Stimulated activated CD4-positive, alpha-beta T cell treated with anti-CD3 and anti-CD28 coated beads, Interleukin-15, amount 100 ng/mL, for 48 hours (primary cell): ENCODE measurements around the gene P2RY12.
"Not testable (repeated sequence)": the region's sequence is repeated elsewhere in the genome, so short reads cannot be mapped to it uniquely, and the experiment has no call there.

Experiments used
- DNase-seq, 2 donors: peaks; one replicate each; pipeline ENCODE4 v3.0.0-alpha.2; 2020; ENCODE audit warnings: low read depth in 2 of 2

P2RY12 gene

DNA sequence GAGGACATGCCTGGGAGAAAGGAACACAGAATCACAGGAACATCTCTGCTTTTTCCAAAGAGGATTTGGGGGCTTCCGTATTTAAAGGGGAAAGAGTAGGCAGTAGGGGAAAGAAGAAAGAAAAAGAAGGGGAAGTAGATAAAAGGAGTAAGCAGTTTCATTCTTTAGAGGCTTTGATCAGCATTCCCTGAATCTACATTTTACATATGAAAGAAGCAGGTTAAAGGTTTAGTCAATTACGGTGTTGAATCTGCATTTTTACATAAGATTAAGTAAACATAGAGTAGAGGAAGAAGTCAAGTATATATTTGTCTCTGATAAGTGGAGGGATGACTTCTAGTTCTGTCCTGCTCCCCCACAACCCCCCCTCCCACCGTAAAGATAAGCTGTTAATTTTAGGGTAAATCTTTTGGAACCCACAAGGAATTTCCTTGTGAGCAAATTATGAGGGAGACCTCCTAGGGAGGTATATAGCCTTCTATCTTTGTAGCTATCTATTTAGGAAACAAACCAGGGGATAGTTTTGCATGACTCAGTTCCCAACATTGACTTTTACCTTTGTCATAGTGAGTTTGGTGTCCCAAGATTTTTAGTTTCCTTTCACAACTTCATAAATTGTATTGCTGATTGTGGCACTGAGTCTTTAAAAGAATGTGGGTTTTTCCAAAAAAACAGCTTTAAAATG is 8.7 kb upstream of the P2RY12 start:
- DNase-seq, result no peak

DNA sequence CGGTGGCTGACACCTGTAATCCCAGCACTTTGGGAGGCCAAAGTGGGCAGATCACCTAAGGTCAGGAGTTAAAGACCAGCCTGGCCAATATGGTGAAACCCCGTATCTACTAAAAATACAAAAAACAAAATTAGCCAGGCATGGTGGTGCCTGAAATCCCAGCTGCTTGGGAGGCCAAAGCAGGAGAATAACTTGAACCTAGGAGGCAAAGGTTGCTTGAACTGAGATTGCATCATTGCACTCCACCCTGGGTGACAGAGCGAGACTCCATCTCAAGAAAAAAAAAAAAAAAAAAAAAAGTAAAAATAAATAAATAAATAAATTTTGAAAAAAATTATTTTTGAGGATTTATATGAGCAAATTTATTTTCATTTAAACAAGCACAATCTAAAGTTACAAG is 7.6 kb upstream of the P2RY12 start:
- not testable (repeated sequence) for DNase-seq

DNA sequence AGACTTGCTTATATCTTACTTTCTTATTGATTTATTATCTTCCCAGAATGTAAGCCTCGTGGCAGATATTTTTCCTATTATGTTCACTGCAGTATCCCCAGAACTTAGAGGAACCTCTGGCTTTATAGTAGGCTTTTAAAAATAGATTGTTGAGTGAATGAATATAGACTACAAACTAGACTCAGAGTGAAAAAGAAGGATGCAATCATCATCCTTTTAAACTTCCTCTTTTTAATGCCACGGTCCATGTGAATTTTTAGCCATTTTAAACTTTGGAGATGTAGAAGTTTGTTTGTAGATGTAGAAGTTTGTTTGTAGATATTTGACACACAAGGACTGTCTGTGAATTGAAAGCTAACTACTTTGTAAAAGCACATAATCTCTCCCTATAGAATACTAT is 7.2 kb upstream of the P2RY12 start:
- DNase-seq, result no peak

DNA sequence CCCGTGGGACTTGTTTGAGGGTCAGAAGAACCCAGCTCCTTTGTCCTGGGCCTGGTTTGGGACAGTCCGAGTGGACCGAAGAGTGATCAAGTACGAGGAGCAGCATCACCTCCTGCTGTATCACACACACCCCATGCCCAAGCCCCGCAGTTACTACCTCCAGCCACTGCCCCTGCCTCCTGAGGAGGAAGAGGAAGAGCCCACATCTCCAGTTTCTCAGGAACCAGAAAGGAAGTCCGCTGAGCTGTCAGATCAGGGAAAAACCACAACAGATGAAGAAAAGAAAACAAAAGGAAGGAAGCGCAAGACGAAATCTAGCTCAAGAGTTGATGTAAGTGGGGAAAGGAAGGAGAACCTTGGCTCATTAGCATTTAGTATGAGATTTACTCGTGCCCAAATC is 3.3 kb upstream of the P2RY12 start:
- no peak for DNase-seq

DNA sequence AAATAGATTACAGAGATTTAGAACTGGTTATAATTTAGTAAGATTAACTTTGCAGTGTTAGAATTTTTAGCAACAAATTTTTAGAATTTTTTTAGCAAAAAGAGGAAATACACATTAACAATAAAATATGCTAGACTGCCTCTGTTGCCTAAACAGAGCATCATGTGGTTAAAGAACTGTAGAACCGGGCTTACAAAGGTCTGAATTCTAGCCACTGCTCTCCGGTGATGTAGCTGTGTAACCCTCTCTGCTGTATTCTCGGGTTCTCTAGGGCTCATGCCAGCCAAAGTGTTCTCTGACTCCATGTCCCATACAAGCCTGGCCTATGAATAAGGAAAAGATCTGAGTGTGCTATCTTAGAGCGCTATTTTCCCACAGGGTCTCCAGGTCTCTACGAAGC is 2.9 kb upstream of the P2RY12 start:
- no peak for DNase-seq

DNA sequence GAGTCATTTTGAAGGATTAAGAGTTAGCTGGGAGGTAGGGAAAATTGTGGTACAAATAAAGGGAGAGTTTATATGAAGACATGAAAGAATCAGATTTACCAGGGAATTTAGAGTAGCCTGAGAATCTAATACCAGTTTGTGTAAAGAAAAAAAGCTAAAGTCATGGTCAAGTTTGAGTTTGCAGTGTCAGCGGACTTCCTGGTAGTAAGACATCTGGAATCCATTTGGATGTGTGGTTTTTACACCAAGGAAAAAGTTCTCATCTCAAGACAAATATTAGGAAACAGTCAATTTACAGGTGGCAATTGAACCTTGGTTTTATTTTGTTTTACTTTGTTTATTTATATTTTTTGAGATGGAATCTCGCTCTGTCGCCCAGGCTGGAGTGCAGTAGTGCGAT is 1.5 kb upstream of the P2RY12 start:
- DNase-seq, result no peak

DNA sequence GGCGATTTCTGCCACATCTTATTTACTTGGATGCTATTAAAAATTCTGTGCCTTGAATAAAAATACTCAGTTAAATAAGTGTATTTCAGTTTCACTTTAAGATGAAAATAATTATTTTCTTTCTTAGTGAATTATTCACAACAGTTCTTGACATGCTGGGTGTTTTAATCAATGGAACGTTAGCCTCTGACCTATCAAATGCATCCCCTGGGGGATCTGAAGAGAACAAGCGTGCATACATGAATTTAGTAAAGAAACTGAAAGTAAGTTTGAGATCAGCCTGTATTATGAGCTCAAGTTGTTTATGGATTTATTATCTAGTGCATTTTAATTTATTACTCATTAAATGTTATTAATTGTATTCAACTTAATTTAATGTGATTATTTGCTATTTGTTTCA is 597 bp downstream of the P2RY12 start:
- no peak for DNase-seq

DNA sequence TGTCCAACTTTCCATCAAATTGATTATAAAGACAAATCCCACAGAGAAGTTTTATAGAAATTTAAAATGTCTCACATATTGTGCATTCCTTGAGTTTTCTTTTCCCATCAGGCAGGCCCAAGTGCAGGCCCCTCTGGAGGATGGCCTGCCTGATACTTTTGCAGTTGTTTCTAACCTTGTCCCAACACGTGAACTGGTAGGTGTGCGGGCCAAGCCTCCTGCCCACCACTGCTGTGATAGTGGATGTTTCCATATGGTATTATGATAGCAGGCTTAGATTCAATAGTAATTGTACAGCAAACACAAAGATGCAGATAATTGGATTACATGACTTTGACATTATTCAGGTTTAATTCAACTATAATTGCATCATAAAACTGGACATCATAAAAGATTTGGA is 1.4 kb downstream of the P2RY12 start:
- DNase-seq, result no peak

DNA sequence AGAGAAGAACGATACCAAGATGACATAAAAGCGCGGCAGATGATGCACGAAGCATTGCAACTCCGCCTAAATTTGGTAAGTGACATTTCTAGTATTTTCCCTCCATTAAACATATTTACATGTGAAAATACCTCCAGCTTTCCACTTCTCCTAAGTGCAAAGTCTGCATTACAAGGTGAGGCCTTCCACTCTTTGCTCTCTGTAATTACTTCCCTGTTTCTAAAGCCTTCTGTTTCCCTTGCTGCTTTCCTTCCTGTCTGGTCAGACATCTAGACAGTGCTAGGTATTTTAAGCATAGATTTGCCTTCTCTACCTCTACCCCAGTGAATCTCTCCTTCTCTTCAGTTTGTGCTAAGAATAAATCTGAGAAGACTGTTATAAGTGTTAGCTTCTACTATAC is 1.9 kb downstream of the P2RY12 start:
- DNase-seq, result no peak

DNA sequence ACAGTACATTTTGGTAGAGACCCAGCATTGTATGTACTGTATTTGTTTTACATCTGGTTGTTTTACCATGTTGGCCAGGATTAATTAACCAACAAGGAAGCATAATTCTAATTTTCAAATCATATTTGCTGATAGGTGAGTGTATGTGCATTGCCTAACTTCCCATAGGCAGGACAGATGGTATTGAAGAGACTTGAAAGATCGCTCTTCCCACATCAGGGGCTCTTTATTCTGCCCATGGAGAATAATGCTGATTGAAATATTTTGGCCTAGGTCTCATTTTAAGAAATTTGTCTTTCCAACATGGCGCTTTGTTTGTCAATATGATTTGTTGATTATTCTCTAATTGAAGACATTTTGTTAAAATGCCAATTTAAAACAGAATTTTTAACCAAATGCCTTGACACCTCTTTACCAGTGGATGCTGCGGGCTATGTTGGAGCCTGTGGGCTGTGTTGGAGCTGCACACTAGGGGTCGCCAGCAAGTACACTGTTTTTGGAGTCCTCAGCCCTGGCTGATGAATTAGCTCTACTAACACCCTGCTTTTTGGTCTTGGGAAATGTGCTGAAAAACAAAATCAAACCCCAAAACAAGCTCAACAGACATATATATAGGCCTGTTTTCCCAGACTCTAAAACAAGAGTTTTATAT is 5.3 kb downstream of the P2RY12 start:
- no peak for DNase-seq

DNA sequence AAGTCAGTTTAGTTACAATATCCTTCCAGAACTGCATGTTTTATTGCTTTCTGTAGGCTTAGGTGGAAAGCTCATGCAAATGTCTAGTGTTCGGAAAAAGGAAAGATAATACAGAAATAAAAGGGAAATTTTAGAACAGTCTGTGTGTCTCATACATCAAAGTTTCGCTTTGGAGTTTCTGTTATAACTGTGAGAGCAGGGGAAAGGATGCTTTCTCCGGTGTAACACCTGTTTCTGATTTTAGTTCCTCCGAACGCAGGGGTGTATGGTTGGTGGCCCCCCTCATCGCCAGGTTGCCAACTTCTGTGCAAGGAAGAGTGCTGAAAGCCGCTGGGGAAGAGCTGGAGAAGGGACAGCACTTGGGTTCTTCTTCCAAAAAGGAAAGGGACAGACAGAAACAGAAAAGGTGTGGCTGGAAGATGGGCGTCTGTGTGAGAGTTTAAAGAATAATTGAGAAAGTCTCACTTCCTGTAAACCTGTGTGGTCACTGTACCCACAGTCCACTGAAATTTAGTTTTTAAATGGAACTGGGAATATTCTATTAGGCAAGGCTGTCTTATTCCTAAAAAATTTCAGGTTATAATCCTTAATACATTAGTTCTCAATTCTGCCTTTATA is 6.7 kb downstream of the P2RY12 start:
- DNase-seq, result no peak

DNA sequence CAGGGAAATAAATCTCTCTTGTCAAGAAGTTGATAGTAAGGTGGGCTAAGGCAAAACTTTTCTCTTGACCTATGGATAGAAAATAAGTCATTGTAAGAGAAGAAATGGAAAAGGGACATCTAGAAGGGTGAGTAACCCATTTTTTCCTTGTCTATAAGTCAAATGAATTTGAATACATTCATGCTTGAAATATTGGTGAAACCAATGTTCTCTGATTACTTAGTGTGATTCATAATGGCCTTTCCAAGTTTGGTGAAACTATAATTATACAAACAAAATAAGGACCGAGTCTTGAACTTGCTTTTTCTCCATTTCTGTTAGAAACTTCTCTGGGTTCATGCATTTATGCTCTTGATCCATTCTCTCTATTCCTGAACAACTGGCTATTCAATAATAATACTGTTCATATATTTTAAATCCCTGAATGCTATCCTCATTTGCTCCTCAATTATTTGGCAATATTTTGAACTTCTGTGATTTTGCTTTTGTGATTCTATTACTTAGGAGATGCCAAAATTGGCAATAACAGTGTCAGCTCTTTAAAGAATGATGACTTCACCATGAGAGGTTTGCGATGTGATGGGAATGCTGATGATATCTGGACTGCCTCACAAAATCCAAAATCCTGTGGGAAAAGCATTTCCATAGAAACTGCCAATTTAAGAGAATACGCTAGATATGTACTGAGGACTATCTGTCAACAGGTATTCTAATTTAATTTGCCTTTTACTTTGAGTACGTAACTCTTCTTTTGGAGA is 12.3 kb downstream of the P2RY12 start:
- DNase-seq, result no peak

DNA sequence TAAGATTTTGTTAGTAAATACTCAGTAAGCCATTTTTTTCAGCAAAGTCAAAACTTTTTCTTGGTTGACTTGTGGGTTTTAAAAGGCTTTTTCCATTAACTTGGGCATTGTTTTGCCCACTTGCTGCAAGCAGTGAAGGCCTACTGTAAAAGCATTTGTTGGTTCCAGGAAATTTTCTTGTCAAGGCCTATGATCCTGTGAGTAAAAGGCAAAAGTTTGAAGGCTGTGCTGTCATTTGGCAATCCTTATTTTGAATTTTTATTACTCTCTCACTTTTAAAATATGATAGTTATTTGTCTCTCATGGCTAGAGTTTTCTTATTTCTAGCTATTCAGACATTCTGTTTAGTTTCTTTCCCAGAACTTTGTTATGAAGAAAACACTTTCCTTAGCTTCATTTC is 13.0 kb downstream of the P2RY12 start:
- no peak for DNase-seq

DNA sequence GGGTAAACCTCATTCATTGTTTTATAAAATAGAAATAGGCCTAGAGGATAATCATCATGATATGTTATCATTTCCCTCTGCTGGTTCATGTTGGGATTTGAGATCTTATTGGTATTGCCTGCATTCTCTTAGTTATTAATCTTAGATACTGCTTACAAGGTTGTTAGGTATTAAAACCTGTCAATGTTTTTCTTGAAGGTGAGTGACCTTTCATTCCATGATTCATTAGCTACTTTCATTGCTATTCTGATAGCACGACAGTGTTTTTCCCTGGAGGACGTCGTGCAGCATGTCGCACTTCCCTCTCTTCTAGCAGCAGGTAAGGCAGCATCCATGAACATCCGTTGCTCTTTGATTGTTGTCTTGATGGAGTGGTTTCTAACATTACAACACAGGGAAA is 17.1 kb downstream of the P2RY12 start:
- DNase-seq, result no peak

DNA sequence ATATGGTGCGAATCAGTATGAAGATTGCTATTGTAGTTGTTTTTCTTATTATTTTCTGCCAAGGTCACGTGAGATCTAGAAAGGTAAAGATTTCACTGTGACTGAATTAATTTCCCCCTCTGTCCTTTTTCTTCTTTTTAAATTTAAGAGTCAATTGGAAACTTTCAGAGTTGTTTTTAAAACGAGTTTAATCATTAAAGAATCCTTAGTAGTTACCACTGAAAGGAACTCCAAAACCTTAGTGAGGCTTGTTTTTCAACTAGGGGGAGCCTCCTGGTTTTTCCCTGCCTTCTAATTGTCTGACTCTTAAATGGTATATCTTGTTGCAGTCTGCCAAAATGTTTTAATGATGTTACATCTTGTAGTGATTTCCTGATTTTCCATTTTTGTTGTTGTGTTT is 17.6 kb downstream of the P2RY12 start:
- DNase-seq, result no peak

DNA sequence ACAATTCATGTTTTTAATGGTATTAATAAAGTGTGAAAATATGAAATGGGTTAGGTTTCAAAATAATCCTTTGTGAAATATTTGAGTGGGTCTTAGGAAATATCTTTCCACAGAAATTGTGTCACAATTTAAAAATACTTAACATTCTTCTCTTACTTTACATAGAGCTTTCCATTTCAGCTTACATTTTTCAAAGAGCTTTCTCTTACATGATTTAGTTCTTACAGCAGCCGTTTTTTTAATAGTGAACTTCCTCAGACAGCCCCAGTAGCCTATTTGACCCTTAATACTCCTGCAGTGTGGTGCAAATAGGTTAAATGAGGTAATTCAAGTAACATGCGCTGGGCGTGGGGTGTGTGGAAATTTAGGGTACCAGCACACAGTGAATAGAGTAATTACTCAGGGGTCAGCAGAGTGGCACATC is 21.8 kb downstream of the P2RY12 start:
- no peak for DNase-seq

DNA sequence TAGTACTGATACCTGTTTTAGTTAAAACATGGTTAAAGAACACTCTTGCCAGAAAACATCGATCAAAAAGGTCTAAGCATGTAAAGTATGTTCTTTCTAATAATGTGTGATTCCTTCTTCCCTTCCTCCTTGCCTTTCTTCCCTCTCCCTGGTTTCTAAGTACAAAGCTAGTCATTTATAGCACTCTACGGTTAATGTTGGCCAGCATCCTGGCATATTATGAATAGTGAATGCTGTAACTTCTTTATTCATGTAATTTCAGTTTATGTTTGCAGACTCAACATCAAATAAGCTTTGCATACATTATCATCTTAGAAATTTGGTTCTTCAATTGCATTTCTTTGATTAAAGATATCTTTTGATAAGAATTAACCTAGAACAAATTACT is 27.1 kb downstream of the P2RY12 start:
- DNase-seq, result no peak

DNA sequence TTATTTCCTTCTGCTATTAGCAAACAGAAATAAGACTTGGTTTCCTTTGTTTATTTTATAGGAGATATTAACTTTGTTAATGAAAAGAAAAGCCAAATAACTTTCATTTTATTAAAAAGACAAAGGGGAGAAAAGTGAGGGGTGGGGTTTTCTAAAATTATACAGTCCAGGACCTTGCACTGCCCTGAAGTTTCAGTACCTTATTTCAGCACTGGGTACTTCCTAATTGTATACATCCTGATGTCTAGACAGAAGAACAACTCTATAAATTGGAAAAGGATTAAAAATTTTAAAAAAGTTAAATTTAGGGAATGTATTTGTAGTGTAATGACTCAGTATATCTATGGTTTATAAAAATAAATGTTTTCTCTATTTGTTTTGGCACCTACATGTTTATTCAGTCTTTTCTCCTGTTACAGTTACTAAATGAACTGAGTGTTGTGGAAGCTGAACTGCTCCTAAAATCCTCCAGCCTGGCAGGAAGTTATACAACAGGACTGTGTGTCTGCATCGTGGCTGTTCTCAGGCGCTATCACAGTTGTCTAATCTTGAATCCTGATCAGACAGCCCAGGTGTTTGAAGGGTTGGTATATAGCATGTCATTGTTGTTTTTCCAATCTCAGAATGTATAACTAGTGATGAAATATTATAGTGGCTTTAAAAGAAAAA is 27.6 kb downstream of the P2RY12 start:
- no peak for DNase-seq

DNA sequence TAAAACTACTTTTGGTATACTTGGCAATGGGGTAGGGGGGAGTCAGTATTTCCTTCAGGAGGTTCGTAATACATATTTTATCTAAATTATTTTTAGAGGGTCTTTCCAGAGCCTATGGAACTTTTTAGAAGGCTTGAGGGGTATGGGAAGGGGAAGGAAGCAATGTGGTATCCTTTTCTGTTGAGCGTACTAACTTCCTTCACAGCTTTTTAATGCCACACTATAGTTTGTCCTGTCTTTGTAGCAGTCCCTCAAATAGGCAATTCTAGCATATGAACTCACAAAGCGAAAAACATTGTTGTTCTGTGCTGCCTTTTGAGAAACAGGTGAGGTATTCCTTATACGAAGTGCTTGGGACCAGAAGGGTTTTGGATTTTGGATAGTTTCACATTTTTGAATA is 32.9 kb downstream of the P2RY12 start:
- no peak for DNase-seq

DNA sequence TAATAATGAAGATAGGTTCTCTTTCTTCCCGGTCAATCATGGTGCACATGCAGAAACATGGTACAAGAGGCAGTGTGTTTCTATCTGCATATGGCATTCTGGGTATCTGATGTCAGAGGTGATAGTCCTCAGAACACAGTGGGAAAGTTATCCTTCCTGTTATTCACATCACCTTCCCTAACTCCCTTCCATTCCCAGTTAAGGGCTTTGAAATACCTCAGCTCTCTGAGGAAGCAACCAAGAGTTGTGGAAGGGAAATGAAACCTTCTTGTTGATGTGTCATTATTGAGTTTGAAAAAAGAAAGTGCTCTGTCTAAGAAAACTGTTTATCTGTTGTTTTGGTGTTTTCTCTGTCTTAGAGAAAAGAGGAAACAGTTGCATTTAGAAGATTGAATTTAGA is 33.3 kb downstream of the P2RY12 start:
- DNase-seq, result no peak

DNA sequence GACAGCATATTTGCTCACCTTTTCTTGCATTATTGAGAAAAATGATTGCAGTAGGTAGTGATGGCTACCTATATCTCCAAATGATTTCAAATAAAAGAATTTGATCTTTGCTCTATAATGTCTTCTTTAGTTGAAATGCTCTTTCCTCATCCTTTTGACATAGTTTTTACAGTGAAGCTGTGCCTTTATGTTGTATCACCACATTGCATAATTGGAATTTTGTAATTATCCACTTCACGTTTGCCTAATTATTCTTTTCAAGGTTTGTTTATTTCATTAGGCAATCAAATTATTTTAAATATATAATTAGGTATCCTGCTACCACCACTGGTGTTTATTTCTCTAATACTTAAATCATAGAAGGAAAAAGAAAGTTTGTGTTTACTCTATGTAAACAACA is 33.9 kb downstream of the P2RY12 start:
- no peak for DNase-seq

DNA sequence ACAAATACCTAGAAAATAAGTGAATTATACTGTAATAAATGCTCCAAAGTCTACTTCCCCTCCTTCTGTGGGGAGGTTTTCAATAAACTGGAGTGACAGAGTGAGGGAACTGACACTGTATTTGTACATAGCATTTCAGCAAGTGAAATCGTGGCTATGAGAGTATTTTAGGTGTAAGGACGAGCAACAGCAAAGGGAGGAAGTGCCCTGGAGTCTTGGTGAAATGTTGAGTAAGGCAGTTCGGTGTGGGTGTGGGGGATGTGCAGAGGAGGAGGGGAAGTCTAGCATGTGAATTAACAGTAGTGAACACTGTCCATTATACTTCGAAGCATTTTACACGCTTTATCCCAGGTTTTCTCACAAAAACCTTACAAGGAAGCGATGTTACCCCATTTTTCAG is 37.1 kb downstream of the P2RY12 start:
- DNase-seq, result no peak
